SK-N-SH (cell line): ENCODE data around the gene ALPL. TPM values are rescaled to one million over a fixed set of nuclear protein-coding genes. Genes with fewer than 3 reads are reported as not detected.

Experiments
- CTCF ChIA-PET: fragments of 300-600, 350-600 bp; formaldehyde crosslinking; extraction: SDS; loops from one replicate; lab custom pipeline; 2021; lab: Yijun Ruan, JAX
- POLR2A ChIA-PET: fragments of 350-600 bp; sonication (Branson Sonifier 250); formaldehyde crosslinking; extraction: SDS; loops from one replicate; lab custom pipeline; 2020; ENCODE audit warnings: antibody characterized with exemption, inconsistent platforms; lab: Yijun Ruan, JAX
- DNase-seq: peaks from one replicate; pipeline ENCODE4 v3.0.0; 2012
- H2AFZ ChIP-seq: fragments of 200-600 bp; sonication (generic); 2 replicates; pipeline ENCODE4 v1.8.1; 2016; ENCODE audit warnings: antibody characterized with exemption, mild to moderate bottlenecking, low read depth
- H3F3A ChIP-seq: fragments of 200-600 bp; sonication (generic); replicated peaks from 2 replicates; pipeline ENCODE3; 2016; ENCODE audit warnings: antibody characterized with exemption, mild to moderate bottlenecking; ENCODE audit not compliant: insufficient read depth
- H3K27ac ChIP-seq, 2 experiments: fragments of 200-500 bp in 1 of 2; fragments of 200-600 bp in 1 of 2; sonication (Bioruptor generic) in 1 of 2; sonication (generic), shearing (Covaris generic) in 1 of 2; 2 replicates each; pipeline versions ENCODE4 v1.5.1 to v1.6.1; 2014 to 2016; ENCODE audit warnings: low read depth in 2 of 2, inconsistent platforms in 1 of 2, low read length in 1 of 2, mild to moderate bottlenecking in 1 of 2, mixed read lengths in 1 of 2
- H3K27me3 ChIP-seq: fragments of 200-600 bp; sonication (generic), shearing (Covaris generic); 2 replicates; pipeline ENCODE4 v1.6.1; 2016; ENCODE audit warnings: mixed run types; ENCODE audit not compliant: insufficient read depth
- H3K36me3 ChIP-seq, 2 experiments: fragments of 200-500 bp in 1 of 2; fragments of 200-600 bp in 1 of 2; sonication (Bioruptor generic) in 1 of 2; sonication (generic) in 1 of 2; replicated peaks in 1 of 2; 2 replicates each; pipeline versions ENCODE3 to v1.5.1; 2014 to 2016; ENCODE audit warnings: low read length in 1 of 2, mild to moderate bottlenecking in 1 of 2; ENCODE audit not compliant: insufficient read depth in 2 of 2, control insufficient read depth in 1 of 2
- H3K4me1 ChIP-seq, 2 experiments: fragments of 200-500 bp in 1 of 2; fragments of 200-600 bp in 1 of 2; sonication (Bioruptor generic) in 1 of 2; sonication (generic), shearing (Covaris generic) in 1 of 2; 2 replicates each; pipeline versions ENCODE4 v1.5.1 to v1.6.1; 2014 to 2016; ENCODE audit warnings: low read depth in 1 of 2, low read length in 1 of 2, mixed run types in 1 of 2; ENCODE audit not compliant: insufficient read depth in 2 of 2, control insufficient read depth in 1 of 2
- H3K4me2 ChIP-seq: fragments of 200-600 bp; sonication (generic), shearing (Covaris generic); 2 replicates; pipeline ENCODE4 v1.6.1; 2017; ENCODE audit warnings: mixed run types
- H3K4me3 ChIP-seq, 2 experiments: fragments of 200-500 bp in 1 of 2; fragments of 200-600 bp in 1 of 2; sonication (Bioruptor generic) in 1 of 2; sonication (generic), shearing (Covaris generic) in 1 of 2; 2 replicates each; pipeline versions ENCODE4 v1.5.1 to v1.8.1; 2014 to 2016; ENCODE audit warnings: low read depth in 2 of 2, inconsistent platforms in 1 of 2, low read length in 1 of 2, mild to moderate bottlenecking in 1 of 2, mixed read lengths in 1 of 2, moderate library complexity in 1 of 2
- H3K79me2 ChIP-seq: fragments of 200-600 bp; sonication (generic); 2 replicates; pipeline ENCODE4 v1.8.1; 2017; ENCODE audit warnings: mild to moderate bottlenecking; ENCODE audit not compliant: insufficient read depth
- H3K9ac ChIP-seq: fragments of 200-600 bp; sonication (generic); 2 replicates; pipeline ENCODE4 v1.6.1; 2017; ENCODE audit warnings: mixed run types
- H3K9me2 ChIP-seq: fragments of 200-600 bp; sonication (generic); 2 replicates; pipeline ENCODE4 v1.6.1; 2017; ENCODE audit warnings: mixed run types
- H3K9me3 ChIP-seq: fragments of 200-600 bp; sonication (generic); 2 replicates; pipeline ENCODE4 v1.6.1; 2017; ENCODE audit warnings: mixed run types, mild to moderate bottlenecking, moderate library complexity
- H4K20me1 ChIP-seq: fragments of 200-600 bp; sonication (generic); 2 replicates; pipeline ENCODE4 v1.6.1; 2017; ENCODE audit warnings: mild to moderate bottlenecking, mixed run types; ENCODE audit not compliant: insufficient read depth
- EZH2phosphoT487 ChIP-seq: fragments of 200-600 bp; sonication (generic); IDR thresholded peaks from 2 replicates; pipeline ENCODE4 v1.6.1; 2017; ENCODE audit warnings: low read depth, mixed run types, mild to moderate bottlenecking, antibody characterized with exemption, moderate library complexity, borderline replicate concordance
- MAX ChIP-seq: IDR thresholded peaks from 2 replicates; pipeline ENCODE4 v1.4.0; 2012; ENCODE audit warnings: low read depth
- MXI1 ChIP-seq: IDR thresholded peaks from 2 replicates; pipeline ENCODE4 v1.6.1; 2012; ENCODE audit warnings: mild to moderate bottlenecking, low read depth, low read length, improper control_type of control experiment
- NFIC ChIP-seq: IDR thresholded peaks from 2 replicates; pipeline ENCODE4 v1.4.0; 2012; ENCODE audit warnings: borderline replicate concordance
- RCOR1 ChIP-seq: fragments of 150-350 bp; IDR thresholded peaks from 2 replicates; pipeline ENCODE4 v1.6.1; 2017; ENCODE audit warnings: antibody characterized with exemption, low read length
- REST ChIP-seq: IDR thresholded peaks from 2 replicates; pipeline ENCODE4 v1.6.1; 2012; ENCODE audit warnings: mild to moderate bottlenecking, low read depth, low read length, moderate library complexity
- TCF12 ChIP-seq: IDR thresholded peaks from 2 replicates; pipeline ENCODE4 v1.4.0; 2012
- TEAD4 ChIP-seq: IDR thresholded peaks from 2 replicates; pipeline ENCODE4 v1.4.0; 2012; ENCODE audit warnings: mild to moderate bottlenecking, borderline replicate concordance; ENCODE audit not compliant: insufficient read depth
- ZBTB33 ChIP-seq: IDR thresholded peaks from 2 replicates; pipeline ENCODE4 v1.4.0; 2012; ENCODE audit warnings: low read depth, borderline replicate concordance
- WGBS: methylation state at CpG from one replicate; pipeline ENCODE4 v1.1.6; 2017; ENCODE audit warnings: low lambda C conversion rate; 5-methylcytosine and 5-hydroxymethylcytosine counted together
- polyA plus RNA-seq, 3 experiments: library from polyadenylated mRNA; depleted of rRNA; stranded (reverse); fragments of >200 nt; gene quantifications; 2 replicates each; pipeline ENCODE4 v1.2.3, GENCODE V29; 2012

The ALPL gene
- polyA plus RNA-seq, 1 of the 3 experiments (the other 2 are of a cell fraction) = 0.69 TPM

- no peak for TF ChIP-seq REST
- no peak for TF ChIP-seq TCF12
- TF ChIP-seq ZBTB33 = no peak
- no peak for TF ChIP-seq RCOR1
- no peak for TF ChIP-seq MXI1
- TF ChIP-seq MAX = no peak
- no peak for TF ChIP-seq EZH2phosphoT487
- no peak for TF ChIP-seq TEAD4
Observed at GRCh38 chr1:21521717-21522060, 12.5 kb downstream of the ALPL start (continued).

- Histone ChIP-seq H3K9me3 (no peaks in the 10 kb centered on the region), H3K9ac (no peak overlapping the region), H3K79me2 (no peaks in the 10 kb centered on the region), H3K27me3 (no peaks in the 10 kb centered on the region), H3K9me2 (no peaks in the 10 kb centered on the region), H2AFZ (no peak overlapping the region), H3K36me3 (no peaks in the 10 kb centered on the region), H4K20me1 (no peaks in the 10 kb centered on the region), H3K4me3 (no peak overlapping the region), H3K4me1 (peaks cover 0 to 7% of the 10 kb centered on the region in 2 experiments; a peak in 1 of 4 replicates), H3K4me2 (no peak overlapping the region), H3F3A (no peaks in the 10 kb centered on the region), H3K27ac (no peak overlapping the region)
- 74% methylated on average over 11 of the region's 11 CpGs for WGBS
- ChIA-PET CTCF (interaction anchor here (0.8 to 2.3 kb wide), 4 partner anchors 11 to 154 kb away, joined by 3 to 10 read pairs (median 4); no protein-coding TSS in a partner anchor), POLR2A (no interaction called here)
- no peak for DNase-seq
- no peak for TF ChIP-seq TCF12
- TF ChIP-seq NFIC = no peak
- TF ChIP-seq RCOR1 = no peak
Observed at GRCh38 chr1:21522525-21523038, 13.4 kb downstream of the ALPL start.
